ENCODE measurements around the gene PPIP5K2.

Gene PPIP5K2

DNA sequence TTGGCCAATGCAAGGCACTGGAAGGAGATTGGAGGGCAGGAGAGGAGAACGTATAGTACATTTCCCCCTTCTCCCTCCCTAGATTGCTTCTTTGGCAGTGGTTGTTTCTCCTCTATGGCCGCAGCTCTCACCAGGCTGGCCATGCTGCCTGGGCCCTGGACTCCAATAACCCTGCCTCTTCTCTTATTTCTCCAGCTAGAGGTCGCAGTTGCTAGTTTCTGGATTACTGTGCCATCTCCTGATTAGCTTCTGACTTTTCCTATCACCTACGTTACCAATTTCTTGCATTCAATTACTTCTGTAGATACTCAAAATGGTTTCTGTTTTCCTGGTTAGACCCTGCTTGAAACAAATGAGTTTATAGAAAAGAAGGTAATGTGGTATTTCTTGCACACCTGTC is 136.1 kb downstream of the PPIP5K2 start:
- Histone ChIP-seq H3K4me2 (ENCODE audit: low read length) (no peak overlapping the region), H3K4me3 (ENCODE audit: low read length) (no peak overlapping the region), H3F3A (ENCODE audit: control insufficient read depth, insufficient read depth) (no peaks in the 10 kb centered on the region), H3K9me3 (ENCODE audit: control insufficient read depth, insufficient read depth, low read length) (no peaks in the 10 kb centered on the region), H3K36me3 (ENCODE audit: control insufficient read depth, low read length) (no peaks in the 10 kb centered on the region), H3K27me3 (ENCODE audit: control insufficient read depth, low read length) (no peaks in the 10 kb centered on the region), H3K4me1 (ENCODE audit: control insufficient read depth, low read length) (peaks cover 14% of the 10 kb centered on the region), H4K20me1 (ENCODE audit: control insufficient read depth, insufficient read depth, low read depth, low read length) (no peaks in the 10 kb centered on the region), H3K79me2 (ENCODE audit: control insufficient read depth, low read length) (peaks cover 19% of the 10 kb centered on the region), H3K27ac (ENCODE audit: low read depth, low read length) (no peak overlapping the region), H3K9me2 (replicated peaks; ENCODE audit: control insufficient read depth, low read length) (no peaks in the 10 kb centered on the region)
- TF ChIP-seq EZH2phosphoT487 (IDR thresholded peaks at IDR 0.05; ENCODE audit: borderline replicate concordance, low read length) = no peak
- TF ChIP-seq, protein P1, sequence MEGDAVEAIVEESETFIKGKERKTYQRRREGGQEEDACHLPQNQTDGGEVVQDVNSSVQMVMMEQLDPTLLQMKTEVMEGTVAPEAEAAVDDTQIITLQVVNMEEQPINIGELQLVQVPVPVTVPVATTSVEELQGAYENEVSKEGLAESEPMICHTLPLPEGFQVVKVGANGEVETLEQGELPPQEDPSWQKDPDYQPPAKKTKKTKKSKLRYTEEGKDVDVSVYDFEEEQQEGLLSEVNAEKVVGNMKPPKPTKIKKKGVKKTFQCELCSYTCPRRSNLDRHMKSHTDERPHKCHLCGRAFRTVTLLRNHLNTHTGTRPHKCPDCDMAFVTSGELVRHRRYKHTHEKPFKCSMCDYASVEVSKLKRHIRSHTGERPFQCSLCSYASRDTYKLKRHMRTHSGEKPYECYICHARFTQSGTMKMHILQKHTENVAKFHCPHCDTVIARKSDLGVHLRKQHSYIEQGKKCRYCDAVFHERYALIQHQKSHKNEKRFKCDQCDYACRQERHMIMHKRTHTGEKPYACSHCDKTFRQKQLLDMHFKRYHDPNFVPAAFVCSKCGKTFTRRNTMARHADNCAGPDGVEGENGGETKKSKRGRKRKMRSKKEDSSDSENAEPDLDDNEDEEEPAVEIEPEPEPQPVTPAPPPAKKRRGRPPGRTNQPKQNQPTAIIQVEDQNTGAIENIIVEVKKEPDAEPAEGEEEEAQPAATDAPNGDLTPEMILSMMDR (IDR thresholded peaks at IDR 0.05; ENCODE audit: low read depth, low read length, poor library complexity, severe bottlenecking) = no peak

DNA sequence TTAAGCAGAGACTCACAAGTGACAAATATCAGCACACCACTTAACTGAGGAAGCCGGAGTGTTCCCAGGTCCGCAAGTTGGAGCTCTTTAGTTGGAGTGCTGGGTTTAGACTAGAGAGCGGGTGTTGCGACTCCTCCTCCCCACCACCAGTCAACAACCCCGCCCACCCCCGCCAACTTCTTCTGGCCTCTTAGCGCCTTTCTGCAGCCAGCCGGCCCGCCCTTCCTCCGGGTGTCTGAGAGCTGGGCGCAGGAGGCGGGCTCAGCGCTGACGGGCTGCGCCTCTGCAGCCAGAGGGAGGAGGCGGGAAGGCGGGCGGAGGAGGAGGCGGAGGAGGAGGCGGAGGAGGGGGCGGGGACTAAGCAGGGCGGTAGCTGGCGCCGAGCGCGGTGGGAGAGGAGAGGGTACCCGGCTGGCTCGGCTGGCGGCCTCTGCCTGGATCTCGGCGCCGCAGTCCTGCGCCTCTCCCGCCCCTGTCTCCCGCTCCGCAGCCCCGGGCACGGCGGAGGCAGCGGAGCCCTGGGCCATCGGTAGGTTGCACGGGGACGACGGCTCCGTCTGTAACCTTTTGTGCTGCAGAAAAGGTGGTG is 138.4 kb downstream of the PPIP5K2 start, which contains the start of gene MACIR:
MACIR (plus strand) TSS at position 396 of the 589 bp plus-strand sequence. CDS start 17,157 bp downstream, outside the sequence.
- no peaks in the 10 kb centered on the region for H3K36me3 ChIP-seq (ENCODE audit: control insufficient read depth, low read length)
- no peaks in the 10 kb centered on the region for H3K27me3 ChIP-seq (ENCODE audit: control insufficient read depth, low read length)
- peak within 1 kb of the TSS; percentile 96 for H3K4me3 ChIP-seq (ENCODE audit: low read length)
- no peaks in the 10 kb centered on the region for H3F3A ChIP-seq (ENCODE audit: control insufficient read depth, insufficient read depth)
- peak within 1 kb of the TSS; percentile 94 for H3K4me2 ChIP-seq (ENCODE audit: low read length)
- H3K4me1 ChIP-seq (ENCODE audit: control insufficient read depth, low read length) = peaks cover 16% of the 10 kb centered on the region
- peaks cover 42% of the 10 kb centered on the region for H3K79me2 ChIP-seq (ENCODE audit: control insufficient read depth, low read length)
- peak within 1 kb of the TSS; percentile 64 for H3K27ac ChIP-seq (ENCODE audit: low read depth, low read length)
- TF ChIP-seq, protein P1 (IDR thresholded peaks at IDR 0.05; ENCODE audit: low read depth, low read length, poor library complexity, severe bottlenecking) = no peak
- TF ChIP-seq EZH2phosphoT487 (IDR thresholded peaks at IDR 0.05; ENCODE audit: borderline replicate concordance, low read length) = no peak
- H4K20me1 ChIP-seq (ENCODE audit: control insufficient read depth, insufficient read depth, low read depth, low read length) = no peaks in the 10 kb centered on the region; the same call in 1 of the 2 replicates
- H3K9me2 ChIP-seq (replicated peaks; ENCODE audit: control insufficient read depth, low read length) = no peaks in the 10 kb centered on the region
- H3K9me3 ChIP-seq (ENCODE audit: control insufficient read depth, insufficient read depth, low read length) = no peaks in the 10 kb centered on the region

DNA sequence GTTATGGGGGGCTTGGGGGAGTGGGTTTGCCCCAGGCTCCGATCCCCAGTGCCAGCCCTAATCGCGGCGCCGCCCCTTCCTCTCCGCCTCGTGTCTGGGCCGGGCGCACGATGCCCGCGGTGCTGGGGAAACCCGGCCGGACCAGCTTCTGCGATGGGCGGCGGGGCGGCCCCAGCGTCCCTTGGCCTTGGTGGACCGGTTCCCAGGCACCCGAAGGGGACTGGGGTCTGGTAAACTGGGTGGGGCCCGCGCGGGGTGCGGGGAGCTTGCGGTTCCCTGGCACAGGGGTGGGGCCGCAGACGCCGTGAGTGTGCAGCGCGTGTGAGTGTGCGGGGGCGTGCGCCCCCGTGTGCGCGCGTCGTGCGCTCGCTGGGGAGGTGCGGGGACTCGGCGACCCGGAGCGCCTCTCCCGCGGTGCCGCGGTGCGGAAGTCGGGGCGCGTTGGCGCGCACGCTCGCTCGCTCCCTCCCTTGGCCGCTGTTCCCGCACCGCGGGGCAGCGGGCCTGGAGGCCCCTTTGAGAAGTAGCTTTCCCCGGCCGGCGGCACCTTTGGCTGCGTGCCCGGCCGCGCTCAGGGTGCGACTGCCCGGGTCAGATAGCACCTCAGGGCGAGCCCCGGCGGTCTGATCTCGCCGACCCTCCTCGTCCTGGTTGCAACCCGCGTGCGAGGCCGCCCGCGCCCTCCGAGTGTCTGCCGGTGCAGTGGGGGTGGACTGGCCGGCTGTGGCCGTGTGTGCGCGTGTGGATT is 139.0 kb downstream of the PPIP5K2 start:
- TF ChIP-seq, protein P1 (IDR thresholded peaks at IDR 0.05; ENCODE audit: low read depth, low read length, poor library complexity, severe bottlenecking) = peak; percentile 13
- TF ChIP-seq EZH2phosphoT487 (IDR thresholded peaks at IDR 0.05; ENCODE audit: borderline replicate concordance, low read length) = no peak
- H3K4me2 ChIP-seq (ENCODE audit: low read length) = peak overlapping the region; percentile 94
- H3K4me1 ChIP-seq (ENCODE audit: control insufficient read depth, low read length) = peaks cover 16% of the 10 kb centered on the region
- no peaks in the 10 kb centered on the region for H3K9me3 ChIP-seq (ENCODE audit: control insufficient read depth, insufficient read depth, low read length)
- peaks cover 48% of the 10 kb centered on the region for H3K79me2 ChIP-seq (ENCODE audit: control insufficient read depth, low read length)
- H3K36me3 ChIP-seq (ENCODE audit: control insufficient read depth, low read length) = no peaks in the 10 kb centered on the region
- H3K27ac ChIP-seq (ENCODE audit: low read depth, low read length) = peak overlapping the region; percentile 64
- no peaks in the 10 kb centered on the region for H3K27me3 ChIP-seq (ENCODE audit: control insufficient read depth, low read length)
- H3K4me3 ChIP-seq (ENCODE audit: low read length) = peak overlapping the region; percentile 96
- no peaks in the 10 kb centered on the region; the same call in 1 of the 2 replicates for H4K20me1 ChIP-seq (ENCODE audit: control insufficient read depth, insufficient read depth, low read depth, low read length)
- H3K9me2 ChIP-seq (replicated peaks; ENCODE audit: control insufficient read depth, low read length) = no peaks in the 10 kb centered on the region
- no peaks in the 10 kb centered on the region for H3F3A ChIP-seq (ENCODE audit: control insufficient read depth, insufficient read depth)
